IPS DF 19.7 (cell line): ENCODE measurements around the gene TXNDC2.
"Not testable (repeated sequence)": the region's sequence is repeated elsewhere in the genome, so short reads cannot be mapped to it uniquely, and the experiment has no call there.

Source experiments
- DNase-seq: peaks from one replicate; pipeline ENCODE4 v3.0.0-alpha.2; 2013; ENCODE audit warnings: low read depth, low spot score

Gene TXNDC2

GRCh38 chr18:9885170-9886004, at the start of gene TXNDC2:
Gene TXNDC2 (plus strand): TSS chr18:9885973. CDS start chr18:9886681, 708 bp downstream.
- no peak for DNase-seq

GRCh38 chr18:9838144-9838877, 47.5 kb upstream of the TXNDC2 start:
- peak; percentile 79 for DNase-seq

GRCh38 chr18:9839211-9839610, 46.6 kb upstream of the TXNDC2 start:
- DNase-seq: no peak

GRCh38 chr18:9839853-9840252, 45.9 kb upstream of the TXNDC2 start:
- DNase-seq: no peak

- no peak for DNase-seq
These were observed 44.0 kb upstream of the TXNDC2 start for GRCh38 chr18:9841752-9842151.

- DNase-seq: no peak
These were observed 43.3 kb upstream of the TXNDC2 start for GRCh38 chr18:9842448-9842847.

GRCh38 chr18:9845256-9845655, 40.5 kb upstream of the TXNDC2 start:
- DNase-seq: no peak

- no peak for DNase-seq
These were observed 39.4 kb upstream of the TXNDC2 start for GRCh38 chr18:9846162-9846925.

- DNase-seq: no peak
These were observed 37.4 kb upstream of the TXNDC2 start for GRCh38 chr18:9848170-9848879.

- DNase-seq: no peak
These were observed 36.1 kb upstream of the TXNDC2 start for GRCh38 chr18:9849407-9850283.

- DNase-seq: no peak
These were observed 35.5 kb upstream of the TXNDC2 start for GRCh38 chr18:9850309-9850708.

GRCh38 chr18:9851511-9851910, 34.3 kb upstream of the TXNDC2 start:
- no peak for DNase-seq

GRCh38 chr18:9852266-9853081, 33.3 kb upstream of the TXNDC2 start:
- no peak for DNase-seq

- no peak for DNase-seq
These were observed 30.7 kb upstream of the TXNDC2 start for GRCh38 chr18:9854801-9855676.

GRCh38 chr18:9855681-9856080, 30.1 kb upstream of the TXNDC2 start:
- DNase-seq: no peak

GRCh38 chr18:9856092-9856491, 29.7 kb upstream of the TXNDC2 start:
- DNase-seq: no peak

- not testable (repeated sequence) for DNase-seq
These were observed 28.2 kb upstream of the TXNDC2 start for GRCh38 chr18:9857479-9857998.

- DNase-seq: no peak
These were observed 27.1 kb upstream of the TXNDC2 start for GRCh38 chr18:9858642-9859041.
